GM15510 (cell line): ENCODE data around the gene NFKBIZ.

Source experiments
- POLR2A ChIP-seq: IDR thresholded peaks from 3 replicates; pipeline ENCODE4 v1.6.1; 2011; ENCODE audit warnings: borderline replicate concordance; ENCODE audit not compliant: insufficient read length; ENCODE audit errors: extremely low read depth

Gene NFKBIZ

DNA sequence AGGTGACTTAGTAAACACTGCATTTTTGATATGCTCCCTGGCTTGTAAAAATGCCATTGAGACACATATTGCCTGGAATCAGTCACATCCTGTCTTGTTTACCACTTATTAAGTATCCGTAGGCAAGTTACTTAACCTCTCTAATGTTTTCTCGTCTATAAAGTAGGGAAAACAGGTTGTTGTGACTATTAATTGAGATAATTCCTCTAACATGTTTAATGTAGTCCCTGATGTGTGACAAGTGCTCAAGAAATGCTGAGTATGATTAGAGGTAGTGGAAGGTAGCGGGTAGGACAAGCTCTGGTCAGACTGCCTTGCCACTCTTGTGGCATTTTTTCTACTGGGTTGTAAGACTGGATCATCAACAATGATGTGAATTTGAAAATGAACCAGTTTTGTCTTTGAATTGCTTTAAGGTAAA is 54.1 kb downstream of the NFKBIZ start:
- TF ChIP-seq POLR2A, result no peak
